ENCODE data around the gene PCSK6.

GRCh38 chr15:101434032-101434920 is 55.2 kb downstream of the PCSK6 start:
- TF ChIP-seq POLR2A (IDR thresholded peaks at IDR 0.05): no peak
- no peak for TF ChIP-seq CTCF (IDR thresholded peaks at IDR 0.05)
